ES-I3 (cell line): ENCODE results near the gene SLF2.

Source experiments
- H3K36me3 ChIP-seq: 2 replicates; pipeline ENCODE4 v1.6.1; 2013; ENCODE audit warnings: mild to moderate bottlenecking, low read length, control low read depth, moderate library complexity; ENCODE audit not compliant: insufficient read depth
- H3K4me1 ChIP-seq: 2 replicates; pipeline ENCODE4 v1.6.1; 2013; ENCODE audit warnings: mild to moderate bottlenecking, control low read depth, low read length; ENCODE audit not compliant: insufficient read depth
- H3K9ac ChIP-seq: 2 replicates; pipeline ENCODE4 v1.6.1; 2013; ENCODE audit warnings: low read depth, mild to moderate bottlenecking, low read length, moderate library complexity
- H3K9me3 ChIP-seq: 2 replicates; pipeline ENCODE4 v1.6.1; 2013; ENCODE audit warnings: mild to moderate bottlenecking, low read length, moderate library complexity; ENCODE audit not compliant: control insufficient read depth, insufficient read depth

The SLF2 gene, protein sequence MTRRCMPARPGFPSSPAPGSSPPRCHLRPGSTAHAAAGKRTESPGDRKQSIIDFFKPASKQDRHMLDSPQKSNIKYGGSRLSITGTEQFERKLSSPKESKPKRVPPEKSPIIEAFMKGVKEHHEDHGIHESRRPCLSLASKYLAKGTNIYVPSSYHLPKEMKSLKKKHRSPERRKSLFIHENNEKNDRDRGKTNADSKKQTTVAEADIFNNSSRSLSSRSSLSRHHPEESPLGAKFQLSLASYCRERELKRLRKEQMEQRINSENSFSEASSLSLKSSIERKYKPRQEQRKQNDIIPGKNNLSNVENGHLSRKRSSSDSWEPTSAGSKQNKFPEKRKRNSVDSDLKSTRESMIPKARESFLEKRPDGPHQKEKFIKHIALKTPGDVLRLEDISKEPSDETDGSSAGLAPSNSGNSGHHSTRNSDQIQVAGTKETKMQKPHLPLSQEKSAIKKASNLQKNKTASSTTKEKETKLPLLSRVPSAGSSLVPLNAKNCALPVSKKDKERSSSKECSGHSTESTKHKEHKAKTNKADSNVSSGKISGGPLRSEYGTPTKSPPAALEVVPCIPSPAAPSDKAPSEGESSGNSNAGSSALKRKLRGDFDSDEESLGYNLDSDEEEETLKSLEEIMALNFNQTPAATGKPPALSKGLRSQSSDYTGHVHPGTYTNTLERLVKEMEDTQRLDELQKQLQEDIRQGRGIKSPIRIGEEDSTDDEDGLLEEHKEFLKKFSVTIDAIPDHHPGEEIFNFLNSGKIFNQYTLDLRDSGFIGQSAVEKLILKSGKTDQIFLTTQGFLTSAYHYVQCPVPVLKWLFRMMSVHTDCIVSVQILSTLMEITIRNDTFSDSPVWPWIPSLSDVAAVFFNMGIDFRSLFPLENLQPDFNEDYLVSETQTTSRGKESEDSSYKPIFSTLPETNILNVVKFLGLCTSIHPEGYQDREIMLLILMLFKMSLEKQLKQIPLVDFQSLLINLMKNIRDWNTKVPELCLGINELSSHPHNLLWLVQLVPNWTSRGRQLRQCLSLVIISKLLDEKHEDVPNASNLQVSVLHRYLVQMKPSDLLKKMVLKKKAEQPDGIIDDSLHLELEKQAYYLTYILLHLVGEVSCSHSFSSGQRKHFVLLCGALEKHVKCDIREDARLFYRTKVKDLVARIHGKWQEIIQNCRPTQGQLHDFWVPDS

DNA sequence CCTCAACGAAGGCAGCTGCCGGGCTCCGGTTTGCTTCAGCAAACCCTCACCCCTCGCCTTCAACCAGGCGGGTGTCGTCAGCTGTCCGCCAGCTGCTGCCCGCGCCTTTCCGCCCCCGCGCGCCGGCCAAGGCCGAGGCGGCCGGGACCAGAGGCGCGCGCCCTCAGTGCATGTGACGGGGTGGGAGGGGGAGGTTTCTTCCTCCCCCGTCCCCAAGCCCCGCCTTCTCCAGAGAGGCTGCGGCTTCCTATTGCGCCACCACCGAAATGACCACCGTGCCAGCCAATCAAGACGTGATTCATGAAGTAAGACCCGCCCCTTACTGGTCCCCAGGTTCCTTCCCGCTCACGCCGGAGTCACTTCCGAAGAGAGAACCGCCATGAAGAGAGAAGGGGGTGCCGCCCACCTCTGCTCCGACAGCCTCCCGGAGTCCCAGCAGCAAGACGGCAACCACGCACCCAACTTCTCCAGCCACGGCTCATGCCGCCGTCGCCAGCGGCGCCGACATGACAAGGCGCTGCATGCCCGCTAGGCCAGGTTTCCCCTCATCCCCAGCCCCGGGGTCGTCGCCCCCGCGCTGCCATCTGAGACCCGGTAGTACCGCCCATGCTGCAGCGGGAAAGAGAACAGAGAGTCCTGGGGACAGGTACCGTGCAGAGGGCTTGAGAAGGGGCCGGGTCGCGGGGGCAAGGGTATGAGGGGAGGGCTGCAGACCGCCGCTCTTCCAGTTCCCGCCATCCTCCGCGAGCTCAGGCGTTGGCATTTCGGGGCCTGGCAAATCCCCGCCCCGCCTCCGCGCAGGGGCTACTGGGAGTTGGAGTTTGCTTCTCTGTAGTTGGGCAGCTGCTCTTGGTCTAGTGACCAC lies at the start of gene SLF2:
Gene SLF2, plus strand, starts transcription at position 359 of the 865 bp plus-strand sequence. Its CDS starts 148 bp downstream, at position 507.
- no peaks in the 10 kb centered on the region for H3K9me3 ChIP-seq
- no peaks in the 10 kb centered on the region; the same call in 1 of the 2 replicates for H3K36me3 ChIP-seq
- H3K9ac ChIP-seq = peak within 1 kb of the TSS; percentile 100
- H3K4me1 ChIP-seq = peaks cover 14% of the 10 kb centered on the region; the same call in 1 of the 2 replicates

DNA sequence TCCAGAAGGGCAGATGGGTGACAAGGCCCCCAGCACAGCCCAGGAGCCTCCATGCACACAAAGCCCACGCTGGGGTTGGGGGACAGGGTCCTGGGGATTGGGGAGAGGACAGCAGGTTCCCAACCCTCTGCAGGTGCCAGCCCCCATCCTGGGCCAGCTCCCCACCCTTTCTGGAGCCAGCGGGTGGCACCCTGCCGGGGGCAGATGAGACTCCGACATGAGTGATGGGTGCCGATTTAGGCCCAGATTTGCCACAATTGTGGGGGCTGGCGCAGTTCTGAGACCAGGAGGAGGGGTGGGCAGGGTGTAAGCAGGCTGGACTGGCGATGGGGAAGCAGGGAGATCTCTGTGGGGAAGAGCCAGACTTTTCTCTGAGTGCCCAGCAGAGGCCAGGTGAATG lies 49.3 kb upstream of the SLF2 start:
- no peaks in the 10 kb centered on the region for H3K9me3 ChIP-seq

DNA sequence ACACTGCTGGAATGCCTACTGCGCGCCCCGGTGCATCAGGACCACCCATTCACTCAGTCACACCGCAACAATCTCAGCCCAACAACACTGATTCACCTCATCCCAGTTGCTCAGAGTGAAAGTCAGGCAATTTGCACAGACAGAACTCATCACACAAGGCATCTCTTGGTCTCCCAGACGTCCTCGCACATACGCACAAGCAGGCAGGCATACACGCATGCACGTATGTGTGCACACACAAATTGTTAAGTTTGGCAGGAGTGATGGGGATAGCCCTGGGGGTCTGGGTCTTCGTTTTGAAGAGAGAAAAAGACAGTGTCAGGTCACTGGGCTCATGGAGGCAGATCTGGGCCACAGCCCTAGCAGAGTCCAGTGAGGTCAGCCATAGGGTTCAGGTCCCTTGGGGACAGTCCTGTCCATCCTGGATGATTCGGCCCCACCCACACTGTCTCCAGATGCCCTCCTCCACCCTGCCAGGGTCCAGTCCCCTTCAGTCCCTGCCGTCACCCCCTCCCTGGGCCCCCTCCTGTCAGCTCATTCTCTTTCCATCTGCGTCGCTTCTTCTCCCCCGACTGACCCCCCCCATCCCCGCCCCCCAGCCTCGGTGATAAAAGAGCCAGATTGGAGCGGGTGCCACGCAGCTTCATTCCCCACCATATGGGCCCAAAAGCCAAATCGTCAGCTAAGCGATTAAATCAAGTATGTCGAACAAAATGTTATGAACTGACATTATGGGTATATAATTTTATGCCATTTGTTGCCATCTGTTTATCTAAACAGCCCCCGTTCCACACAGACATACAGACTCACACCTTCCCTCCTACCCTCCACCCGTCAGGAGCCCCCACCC lies 48.5 kb upstream of the SLF2 start:
- Histone ChIP-seq H3K36me3 (no peaks in the 10 kb centered on the region), H3K9me3 (no peaks in the 10 kb centered on the region), H3K4me1 (no peaks in the 10 kb centered on the region), H3K9ac (no peak overlapping the region)

More for the DNA sequence above, 49.3 kb upstream of the SLF2 start:
- no peaks in the 10 kb centered on the region for H3K4me1 ChIP-seq
- H3K9ac ChIP-seq = no peak overlapping the region
- no peaks in the 10 kb centered on the region for H3K36me3 ChIP-seq

DNA sequence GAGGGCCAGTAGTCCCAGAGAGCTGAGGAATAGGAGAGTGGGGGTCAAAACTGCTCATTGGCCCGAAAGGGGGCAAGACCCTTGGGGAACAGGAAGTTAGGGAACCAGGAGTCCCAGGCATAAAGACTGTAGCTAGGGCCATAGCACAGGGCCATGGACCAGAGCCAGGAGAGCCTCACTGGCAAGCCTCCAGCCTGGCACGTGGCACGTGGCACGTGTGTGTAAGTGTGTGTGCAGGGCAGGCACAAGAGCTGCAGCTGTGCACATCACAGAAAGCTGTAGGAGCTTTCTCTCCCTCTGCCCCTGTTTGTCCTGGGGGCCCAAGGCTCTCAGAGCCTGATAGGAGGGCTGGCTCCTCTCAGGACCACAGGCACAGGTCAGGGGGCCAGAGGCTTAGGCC lies 47.8 kb upstream of the SLF2 start:
- no peaks in the 10 kb centered on the region for H3K4me1 ChIP-seq
- H3K9ac ChIP-seq = no peak overlapping the region
- no peaks in the 10 kb centered on the region for H3K9me3 ChIP-seq
- H3K36me3 ChIP-seq = no peaks in the 10 kb centered on the region

DNA sequence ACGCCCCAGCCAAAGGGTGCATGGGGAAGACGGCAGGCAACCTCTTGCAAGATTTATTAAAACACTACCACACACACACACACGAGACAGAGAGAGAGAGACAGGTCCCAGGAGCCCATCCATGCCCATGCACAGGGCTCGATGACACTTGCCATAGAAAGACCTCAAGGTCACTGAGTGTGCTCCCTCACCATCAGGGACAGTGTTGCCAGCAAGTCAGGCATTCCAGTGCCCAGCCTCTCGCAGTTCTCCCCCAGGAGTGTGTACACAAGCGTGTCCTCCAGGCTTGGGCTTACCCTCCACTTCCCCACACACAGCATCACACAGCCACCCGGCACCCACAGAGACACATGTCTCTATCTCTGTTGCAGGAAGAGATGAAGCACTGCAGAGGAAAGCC lies 46.8 kb upstream of the SLF2 start:
- Histone ChIP-seq H3K36me3 (no peaks in the 10 kb centered on the region), H3K4me1 (no peaks in the 10 kb centered on the region), H3K9ac (no peak overlapping the region), H3K9me3 (no peaks in the 10 kb centered on the region)

DNA sequence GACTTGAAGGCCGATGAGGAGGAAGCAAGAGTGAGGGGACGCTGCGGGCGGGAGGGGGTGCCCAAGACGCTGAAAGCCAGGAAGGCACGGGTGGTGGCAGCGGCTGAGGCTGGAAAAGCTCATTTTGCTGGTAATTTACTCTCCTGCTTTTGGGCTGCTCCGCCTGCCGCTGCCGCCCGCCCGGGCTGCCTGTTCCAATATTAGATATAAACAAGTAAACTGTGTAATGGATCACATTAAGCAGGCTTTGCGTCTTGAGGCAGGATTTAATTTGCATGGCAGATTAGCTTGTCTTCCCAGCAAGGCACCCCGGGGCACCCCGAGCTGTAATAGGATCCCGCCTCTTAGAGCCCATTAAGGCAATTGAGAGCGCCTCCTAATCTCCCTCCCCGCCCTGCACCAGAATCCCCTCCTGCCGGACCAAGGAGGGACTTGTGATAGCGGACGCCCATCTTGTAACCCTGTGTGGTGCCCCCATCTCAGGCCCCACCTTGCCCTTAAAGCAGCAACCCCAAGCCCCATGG lies 46.1 kb upstream of the SLF2 start:
- no peaks in the 10 kb centered on the region for H3K36me3 ChIP-seq
- no peak overlapping the region for H3K9ac ChIP-seq
- no peaks in the 10 kb centered on the region for H3K4me1 ChIP-seq
- H3K9me3 ChIP-seq = no peaks in the 10 kb centered on the region

DNA sequence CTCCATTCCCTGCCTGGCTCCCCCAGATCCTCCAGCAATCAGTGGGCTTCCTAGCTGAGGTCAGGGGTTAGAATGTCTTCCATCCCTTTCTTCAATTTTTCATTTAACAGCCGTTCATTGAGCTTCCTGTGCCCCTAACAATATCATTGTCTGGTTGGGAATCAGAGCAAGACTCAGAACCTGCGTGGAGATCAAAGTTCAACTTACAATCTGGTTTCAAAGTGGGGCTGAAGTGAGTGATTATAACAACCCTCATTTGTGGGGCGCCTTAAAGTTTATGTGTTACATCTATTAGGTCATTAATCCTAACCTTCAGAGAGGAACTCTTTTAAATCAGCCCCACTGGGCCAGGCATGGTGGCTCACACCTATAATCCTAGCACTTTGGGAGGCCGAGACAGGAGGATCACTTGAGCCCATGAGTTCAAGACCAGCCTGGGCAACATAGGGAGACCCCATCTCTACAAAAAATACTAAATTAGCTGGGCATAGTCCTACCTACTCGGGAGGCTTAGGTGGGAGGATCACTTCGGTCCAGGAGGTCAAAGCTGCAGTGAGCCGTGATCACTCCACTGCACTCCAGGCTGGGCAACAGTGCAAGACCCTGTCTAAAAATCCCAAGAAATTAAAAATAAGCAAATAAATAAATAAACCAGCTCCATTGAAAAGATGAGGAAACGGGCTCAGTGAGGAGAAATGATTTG lies 45.4 kb upstream of the SLF2 start:
- Histone ChIP-seq H3K36me3 (no peaks in the 10 kb centered on the region), H3K9me3 (no peaks in the 10 kb centered on the region), H3K9ac (no peak overlapping the region), H3K4me1 (no peaks in the 10 kb centered on the region)

DNA sequence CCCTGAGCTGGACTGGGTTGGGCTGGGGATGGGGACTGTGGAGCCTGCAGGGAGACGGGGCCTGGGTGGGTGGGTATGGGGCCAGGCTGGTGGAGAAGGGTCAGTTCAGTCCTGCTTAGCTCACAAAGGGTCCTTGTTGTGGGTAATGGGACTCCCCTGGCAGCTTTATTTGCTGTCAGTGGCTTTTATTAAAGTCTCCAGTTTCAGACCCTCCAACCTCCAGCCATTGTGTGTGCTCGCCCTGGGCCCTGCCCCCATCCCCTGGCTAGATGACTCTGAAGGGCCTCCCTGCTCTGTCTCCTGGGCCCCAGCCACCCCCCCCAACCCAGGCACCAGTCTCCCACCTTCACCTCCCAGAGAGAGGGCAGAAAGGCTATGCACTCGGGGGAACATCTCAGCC lies 44.4 kb upstream of the SLF2 start:
- Histone ChIP-seq H3K4me1 (no peaks in the 10 kb centered on the region), H3K36me3 (no peaks in the 10 kb centered on the region), H3K9me3 (no peaks in the 10 kb centered on the region), H3K9ac (no peak overlapping the region)

DNA sequence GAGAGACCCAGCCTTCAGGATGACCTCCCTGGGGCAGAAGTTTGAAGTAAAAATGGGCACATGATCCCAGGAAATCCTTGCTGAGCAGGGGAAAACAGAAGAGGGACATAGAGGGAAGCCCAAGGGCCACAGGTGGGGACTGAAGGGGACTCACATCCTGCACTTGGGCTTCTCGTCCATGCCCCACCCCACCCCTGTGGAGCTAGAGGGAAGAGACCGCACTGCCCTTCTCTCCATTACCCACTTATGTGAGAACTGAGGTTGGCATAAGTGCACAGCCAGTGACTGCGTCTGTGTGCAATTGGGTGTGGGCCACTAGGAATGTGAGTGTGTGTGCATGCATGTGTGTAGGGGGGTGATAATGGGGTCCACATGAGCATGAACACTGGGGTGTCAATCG lies 43.4 kb upstream of the SLF2 start:
- H3K36me3 ChIP-seq = no peaks in the 10 kb centered on the region
- no peaks in the 10 kb centered on the region for H3K9me3 ChIP-seq
- no peaks in the 10 kb centered on the region for H3K4me1 ChIP-seq
- no peak overlapping the region for H3K9ac ChIP-seq

DNA sequence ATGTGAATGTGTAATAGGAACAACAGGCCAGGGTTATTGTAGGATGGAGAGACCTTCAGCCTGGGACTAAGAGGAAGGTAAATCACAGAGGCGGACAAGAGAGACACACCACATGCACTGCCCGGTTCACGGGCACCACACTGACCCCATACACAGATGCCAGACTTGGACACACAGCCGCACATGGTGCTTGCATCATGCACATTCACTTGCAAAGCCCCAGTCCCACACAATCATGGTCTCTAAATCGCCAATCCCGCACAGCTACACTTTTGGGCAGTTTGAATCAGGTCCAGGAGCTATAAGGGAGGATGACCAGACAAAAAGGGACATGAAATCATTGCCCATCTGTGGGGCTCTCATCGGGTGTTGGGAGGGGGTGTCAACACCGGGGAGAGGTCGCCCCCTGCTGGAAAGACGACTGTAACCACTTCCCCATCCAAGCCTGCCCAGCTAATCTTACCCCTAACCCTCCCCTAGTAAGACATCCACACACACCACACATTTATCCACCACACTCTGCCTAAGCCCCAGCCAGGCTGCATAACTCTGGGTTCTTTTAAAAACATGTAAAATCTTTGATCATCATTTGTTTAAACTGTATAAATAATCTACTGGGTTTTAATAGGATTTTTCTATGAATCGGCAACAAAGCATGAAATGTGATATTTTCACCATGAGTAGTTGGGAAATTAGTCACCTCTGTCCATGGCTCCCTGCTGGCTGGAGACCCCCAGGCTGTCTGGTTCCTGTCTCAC lies 40.5 kb upstream of the SLF2 start:
- no peak overlapping the region for H3K9ac ChIP-seq
- no peaks in the 10 kb centered on the region for H3K4me1 ChIP-seq
- H3K9me3 ChIP-seq = no peaks in the 10 kb centered on the region
- H3K36me3 ChIP-seq = no peaks in the 10 kb centered on the region

DNA sequence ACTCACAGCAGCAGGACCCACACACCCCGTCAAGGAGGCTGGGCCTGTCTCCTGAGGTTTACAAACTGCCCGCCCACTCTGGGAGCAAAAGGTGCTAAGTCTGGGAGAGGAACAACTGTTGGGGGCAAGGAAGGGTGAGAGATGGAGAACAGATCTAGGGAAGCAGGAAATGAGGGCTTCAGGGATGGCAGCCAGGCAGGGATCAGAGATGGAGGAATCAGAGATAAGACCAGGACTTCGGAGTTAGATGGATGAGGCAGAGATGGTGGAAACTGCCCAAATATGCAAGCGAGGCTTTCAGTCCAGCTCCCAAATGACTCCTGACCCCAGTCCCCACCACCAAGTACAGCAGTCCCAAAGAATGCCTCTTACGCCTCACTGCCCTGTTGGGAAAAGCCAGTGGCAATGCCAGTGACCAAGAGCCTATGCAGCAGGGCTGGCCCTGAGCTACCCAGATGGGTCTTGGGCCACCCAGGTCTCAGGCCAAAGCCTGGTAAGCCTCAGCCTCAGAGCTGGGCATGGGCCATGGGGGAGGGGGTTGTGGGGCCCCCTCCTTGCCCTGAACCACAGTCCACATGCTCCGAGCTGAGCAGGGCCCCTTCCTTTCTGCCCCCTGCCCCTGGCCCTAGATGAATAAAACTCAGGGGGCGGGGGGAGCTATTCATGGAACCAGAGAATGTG lies 39.5 kb upstream of the SLF2 start:
- no peaks in the 10 kb centered on the region; the same call in 1 of the 2 replicates for H3K4me1 ChIP-seq
- no peaks in the 10 kb centered on the region for H3K36me3 ChIP-seq
- H3K9me3 ChIP-seq = no peaks in the 10 kb centered on the region
- H3K9ac ChIP-seq = no peak overlapping the region
